Activated CD4-positive, alpha-beta T cell treated with anti-CD3 and anti-CD28 coated beads, Interleukin-2, amount 50 U/mL, for 16 hours (primary cell): ENCODE measurements around the gene SATB2.

ENCODE experiments used
- DNase-seq: peaks from one replicate; pipeline ENCODE4 v3.0.0-alpha.2; 2020

Gene SATB2

GRCh38 chr2:199404841-199405240 is 52.9 kb downstream of the SATB2 start:
- no peak for DNase-seq

GRCh38 chr2:199395311-199395710 is 62.4 kb downstream of the SATB2 start:
- DNase-seq = no peak

DNA sequence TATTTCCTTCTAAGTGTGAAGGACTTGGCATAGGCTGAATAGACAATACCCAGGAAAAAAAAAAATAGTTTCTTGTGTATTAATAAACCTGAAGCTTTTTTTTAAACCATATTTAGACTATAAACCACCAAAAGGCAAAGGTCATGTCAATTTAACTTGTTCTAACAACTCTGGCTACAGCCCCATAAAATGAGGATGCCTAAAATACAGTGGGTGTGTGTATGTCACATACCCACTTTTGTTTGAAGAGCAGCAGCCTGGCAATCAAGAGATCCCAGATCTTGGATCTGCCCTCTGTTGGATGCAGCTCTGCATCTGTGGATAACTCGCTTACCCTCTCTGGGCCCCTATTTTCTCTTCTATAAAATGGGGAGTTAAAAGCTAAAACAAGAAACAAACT is 65.4 kb downstream of the SATB2 start:
- no peak for DNase-seq

- DNase-seq = no peak
These were observed 68.9 kb downstream of the SATB2 start for GRCh38 chr2:199388728-199389268.

DNA sequence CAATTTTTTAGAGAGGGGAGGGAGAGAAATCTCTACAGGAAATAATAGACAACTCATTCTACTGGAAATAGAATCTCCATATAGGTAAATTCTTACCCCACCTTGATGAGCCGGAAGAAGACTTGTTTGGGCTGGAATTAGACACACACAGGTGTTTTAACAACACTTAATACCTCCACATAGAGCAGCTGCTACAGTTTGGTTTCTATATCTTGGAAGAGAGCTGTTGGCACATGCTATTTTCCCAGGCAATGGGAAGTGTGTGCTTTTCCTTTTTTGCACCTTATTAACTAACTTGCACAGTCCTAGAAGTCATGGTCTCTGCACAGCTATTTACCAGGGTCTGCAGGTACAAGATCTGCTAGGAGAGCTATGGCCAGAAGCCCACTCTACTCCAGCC is 73.7 kb downstream of the SATB2 start:
- DNase-seq = no peak

- DNase-seq = no peak
These were observed 74.7 kb downstream of the SATB2 start for GRCh38 chr2:199383021-199383420.

GRCh38 chr2:199382091-199382490 is 75.6 kb downstream of the SATB2 start:
- no peak for DNase-seq

- DNase-seq = no peak
These were observed 76.2 kb downstream of the SATB2 start for GRCh38 chr2:199381531-199381930.

DNA sequence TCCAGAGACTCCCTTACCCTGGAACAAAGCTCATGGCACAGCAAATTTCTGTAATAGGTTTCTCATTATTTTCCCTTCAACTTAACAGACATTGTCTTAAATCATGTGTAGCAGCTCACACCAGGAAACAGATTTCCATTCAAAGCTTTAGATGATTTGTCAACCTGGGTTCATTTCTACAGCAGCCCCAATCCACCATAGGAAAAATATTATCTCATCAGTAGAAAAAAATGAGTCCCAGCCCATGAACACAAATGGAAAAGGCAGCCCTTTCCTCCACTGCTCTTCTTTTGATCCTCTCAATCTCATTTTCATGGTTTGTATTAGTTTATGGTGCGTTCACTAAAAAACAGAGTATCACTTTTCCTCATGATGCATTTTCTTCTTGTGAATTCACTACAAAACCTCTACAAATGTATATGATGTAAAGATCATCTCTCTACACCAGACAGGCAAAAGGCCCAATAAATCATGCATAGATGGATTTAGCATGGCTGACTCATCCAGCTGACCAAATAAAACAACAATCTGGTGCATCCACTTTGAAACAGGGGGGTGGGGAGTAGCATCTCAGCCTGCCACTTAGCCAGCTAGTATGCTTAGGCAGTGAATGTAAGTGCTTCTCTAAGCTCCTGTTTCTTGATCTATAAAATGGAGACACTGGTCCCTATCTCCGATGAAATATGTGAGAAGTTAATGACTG is 78.6 kb downstream of the SATB2 start:
- no peak for DNase-seq

DNA sequence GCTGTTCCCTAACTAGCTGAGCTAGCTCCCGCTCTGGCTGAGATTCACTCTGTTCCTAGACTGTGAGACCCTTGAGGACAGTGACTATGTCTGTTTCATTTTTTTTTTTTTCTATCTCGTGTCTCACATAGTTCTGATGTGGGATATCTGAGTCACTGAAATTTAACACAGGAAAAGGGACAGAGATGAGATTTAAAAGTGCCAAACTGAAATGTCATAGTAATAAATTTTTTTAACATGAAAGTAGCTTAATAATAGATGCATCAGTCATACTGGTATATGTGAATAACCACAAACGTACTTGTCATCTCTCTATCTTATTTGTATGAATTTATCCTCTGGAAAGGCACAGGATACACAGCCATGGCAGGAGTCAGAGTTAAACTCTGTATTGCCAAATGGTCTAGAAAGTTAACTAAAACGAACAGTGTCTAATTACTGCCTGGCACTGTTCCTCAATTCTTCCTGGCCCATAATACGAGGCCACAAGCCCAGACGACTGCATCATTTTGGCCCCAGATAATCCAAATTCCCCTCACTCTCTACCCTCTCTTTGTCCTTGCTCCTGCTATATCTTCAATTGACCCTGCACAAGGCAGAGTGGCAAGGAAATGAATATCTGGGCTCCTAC is 87.5 kb downstream of the SATB2 start:
- no peak for DNase-seq

GRCh38 chr2:199366406-199366805 is 91.3 kb downstream of the SATB2 start:
- DNase-seq = no peak

- no peak for DNase-seq
These were observed 93.6 kb downstream of the SATB2 start for GRCh38 chr2:199364153-199364552.

DNA sequence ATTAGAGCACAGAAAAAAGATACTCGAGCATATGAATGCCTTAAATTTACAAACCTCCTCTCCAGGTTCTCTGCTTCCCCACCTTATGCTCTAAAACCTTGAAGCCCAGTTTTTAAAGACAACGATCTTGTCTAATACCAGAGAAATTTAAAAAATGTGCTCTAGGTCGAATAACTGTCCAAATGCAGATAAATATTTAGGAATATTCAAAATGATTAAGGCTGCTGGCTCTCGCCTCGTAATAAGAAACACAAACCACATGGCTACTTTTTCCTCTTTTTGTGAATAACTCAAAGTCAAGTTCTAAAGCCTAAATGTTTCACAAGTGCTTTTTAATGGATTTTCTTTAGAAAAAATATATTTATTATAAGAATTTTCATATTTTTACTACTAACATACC is 101.3 kb downstream of the SATB2 start:
- no peak for DNase-seq

GRCh38 chr2:199348871-199349270 is 108.9 kb downstream of the SATB2 start:
- no peak for DNase-seq

DNA sequence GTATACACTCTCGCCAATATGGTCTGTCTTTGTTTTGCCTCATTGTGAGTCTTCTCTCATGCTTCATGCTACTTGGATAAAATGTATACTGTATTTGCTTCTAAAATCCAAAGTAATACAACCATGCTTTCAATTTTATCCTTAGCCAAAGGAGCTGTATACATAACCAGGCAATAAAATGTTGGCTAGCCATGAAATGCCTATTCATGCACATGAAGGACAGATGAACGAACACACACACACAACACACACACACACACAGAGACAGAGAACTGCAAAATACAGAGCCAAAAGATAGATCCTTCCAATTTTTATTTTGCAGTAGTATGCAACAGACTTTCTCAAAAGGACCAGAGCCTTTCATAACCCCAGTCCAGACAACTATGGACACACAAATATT is 113.7 kb downstream of the SATB2 start:
- DNase-seq = no peak

GRCh38 chr2:199342334-199342733 is 115.4 kb downstream of the SATB2 start:
- DNase-seq = no peak

- no peak for DNase-seq
These were observed 116.6 kb downstream of the SATB2 start for GRCh38 chr2:199341123-199341522.

- DNase-seq = no peak
These were observed 117.7 kb downstream of the SATB2 start for GRCh38 chr2:199339891-199340605.

DNA sequence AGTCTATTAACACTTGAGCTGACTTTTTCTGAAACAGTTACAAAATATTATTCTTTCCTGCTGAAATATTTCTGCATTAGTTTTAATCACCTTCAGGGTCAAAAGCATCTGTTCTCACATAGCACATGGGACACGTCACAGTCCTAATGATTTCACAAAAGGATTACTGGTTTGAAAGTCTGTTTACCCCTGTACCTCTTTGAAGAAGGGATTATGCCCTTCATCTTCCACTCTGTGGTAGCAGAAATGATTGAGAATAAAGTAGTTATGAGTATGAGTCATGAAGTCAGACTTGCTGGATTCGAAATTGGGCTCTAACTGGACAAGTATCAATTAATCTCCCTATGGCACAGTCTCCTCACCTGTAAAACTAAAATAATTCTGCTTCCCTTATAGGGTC is 121.2 kb downstream of the SATB2 start:
- DNase-seq = no peak

GRCh38 chr2:199335502-199335901 is 122.2 kb downstream of the SATB2 start:
- no peak for DNase-seq

DNA sequence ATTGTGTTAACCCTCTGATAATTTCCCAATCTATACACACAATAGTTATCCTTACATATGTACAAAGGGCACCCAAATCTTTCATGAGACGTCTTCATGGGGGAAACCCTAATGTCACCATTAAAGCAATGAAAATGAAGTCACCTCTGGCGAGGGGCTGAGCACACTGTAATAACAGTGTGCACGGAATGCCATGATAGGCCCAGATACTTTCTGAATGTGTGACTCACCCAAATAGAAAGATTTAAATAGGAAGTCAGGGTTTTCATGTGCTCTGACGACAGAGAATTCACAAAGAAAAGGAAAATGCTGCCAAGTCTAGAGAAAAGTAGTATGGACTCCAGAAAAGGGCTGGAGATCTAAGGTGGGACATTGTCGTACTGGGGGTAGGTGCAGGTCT is 128.3 kb downstream of the SATB2 start:
- no peak for DNase-seq

- DNase-seq = no peak
These were observed 128.7 kb downstream of the SATB2 start for GRCh38 chr2:199329031-199329430.

DNA sequence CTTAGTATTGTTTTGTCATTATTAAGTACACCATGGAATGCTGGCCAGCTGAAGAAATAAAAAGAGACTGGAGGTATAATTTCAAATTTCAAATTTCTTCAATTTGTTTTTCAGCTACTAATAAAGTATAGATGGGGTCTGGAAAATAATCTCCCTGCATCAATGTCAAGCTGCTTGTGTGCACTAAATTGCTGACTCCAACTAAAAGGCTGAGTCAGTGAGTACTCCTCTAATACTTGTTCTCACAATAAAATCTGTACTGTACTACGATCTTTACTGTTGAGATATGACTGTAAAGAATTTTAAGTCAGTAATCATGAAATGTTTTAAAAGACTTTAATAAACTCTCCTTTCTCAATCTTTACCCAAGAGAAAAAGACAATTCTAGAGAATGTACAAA is 131.9 kb downstream of the SATB2 start:
- DNase-seq = no peak

DNA sequence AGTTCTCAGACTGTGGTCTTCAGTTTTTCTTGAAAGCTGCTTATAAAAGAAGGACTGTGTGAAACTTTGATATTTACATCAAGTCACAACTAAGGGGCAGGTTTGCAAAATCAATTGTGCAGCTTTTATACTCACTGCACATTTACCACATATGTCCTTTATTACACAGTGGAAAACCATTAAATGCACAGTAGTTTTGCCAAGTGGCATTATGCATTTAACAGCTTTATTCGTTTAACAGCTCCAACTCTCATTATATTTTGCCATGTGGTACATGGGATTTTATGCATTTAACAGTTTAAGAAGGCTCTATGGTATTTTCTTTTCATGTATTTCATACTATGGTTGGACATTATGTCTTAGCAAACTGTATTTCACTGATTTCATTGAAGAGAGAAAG is 135.6 kb downstream of the SATB2 start:
- no peak for DNase-seq
